ENCODE data around the gene SNORC. TPM values are rescaled to one million over a fixed set of nuclear protein-coding genes. Genes with fewer than 3 reads are reported as not detected.

Gene SNORC
- total and polyA plus RNA-seq, 8 donors: 0.76 to 13.2 (median 1.8) TPM

DNA sequence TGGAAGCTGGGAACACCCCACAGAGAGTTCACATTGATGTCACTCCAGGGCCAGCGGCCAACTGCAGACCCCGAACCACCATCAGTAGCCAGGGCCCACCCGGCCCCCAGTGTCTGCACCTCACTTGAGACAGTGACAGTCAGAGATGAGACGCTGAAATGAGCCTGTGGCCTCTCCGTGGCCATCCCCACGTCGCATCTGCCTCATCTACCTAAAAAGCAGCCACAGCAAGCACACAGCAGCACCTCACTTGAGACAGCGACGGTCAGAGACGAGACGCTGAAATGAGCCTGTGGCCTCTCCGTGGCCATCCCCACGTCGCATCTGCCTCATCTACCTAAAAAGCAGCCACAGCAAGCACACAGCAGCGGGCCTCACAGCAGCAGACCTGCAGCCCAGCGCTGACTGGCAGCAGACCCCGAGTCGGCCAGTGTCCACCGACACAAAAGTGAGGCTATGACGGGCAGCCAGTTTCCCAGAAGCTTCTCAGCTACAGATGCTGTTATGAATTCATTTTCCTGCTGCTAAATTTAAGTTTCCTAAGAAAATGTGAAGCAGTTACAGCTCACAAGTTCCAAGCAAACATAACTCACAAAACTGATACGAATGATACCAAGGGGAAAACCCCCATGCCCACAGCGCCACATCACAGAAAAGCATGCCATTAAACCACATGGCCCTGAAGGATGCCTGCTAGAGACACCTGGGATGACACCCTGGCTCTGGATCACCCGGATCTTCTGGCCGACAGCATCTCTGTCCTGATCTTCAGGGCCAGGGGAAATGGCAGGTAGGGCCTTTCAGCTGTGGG is 27.7 kb downstream of the SNORC start:
- intact Hi-C loops (cut with DNase I): no loop called here
- Histone ChIP-seq H3K4me1 (no peaks in the 10 kb centered on the region), H3K36me3 (no peaks in the 10 kb centered on the region), H3K9me3 (no peaks in the 10 kb centered on the region), H3K27ac (no peak overlapping the region), H3K27me3 (no peaks in the 10 kb centered on the region), H3K4me3 (no peak overlapping the region)
- ATAC-seq (no peak), FAIRE-seq (no peak), DNase-seq (no peak)
- TF ChIP-seq, protein P1, sequence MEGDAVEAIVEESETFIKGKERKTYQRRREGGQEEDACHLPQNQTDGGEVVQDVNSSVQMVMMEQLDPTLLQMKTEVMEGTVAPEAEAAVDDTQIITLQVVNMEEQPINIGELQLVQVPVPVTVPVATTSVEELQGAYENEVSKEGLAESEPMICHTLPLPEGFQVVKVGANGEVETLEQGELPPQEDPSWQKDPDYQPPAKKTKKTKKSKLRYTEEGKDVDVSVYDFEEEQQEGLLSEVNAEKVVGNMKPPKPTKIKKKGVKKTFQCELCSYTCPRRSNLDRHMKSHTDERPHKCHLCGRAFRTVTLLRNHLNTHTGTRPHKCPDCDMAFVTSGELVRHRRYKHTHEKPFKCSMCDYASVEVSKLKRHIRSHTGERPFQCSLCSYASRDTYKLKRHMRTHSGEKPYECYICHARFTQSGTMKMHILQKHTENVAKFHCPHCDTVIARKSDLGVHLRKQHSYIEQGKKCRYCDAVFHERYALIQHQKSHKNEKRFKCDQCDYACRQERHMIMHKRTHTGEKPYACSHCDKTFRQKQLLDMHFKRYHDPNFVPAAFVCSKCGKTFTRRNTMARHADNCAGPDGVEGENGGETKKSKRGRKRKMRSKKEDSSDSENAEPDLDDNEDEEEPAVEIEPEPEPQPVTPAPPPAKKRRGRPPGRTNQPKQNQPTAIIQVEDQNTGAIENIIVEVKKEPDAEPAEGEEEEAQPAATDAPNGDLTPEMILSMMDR (IDR thresholded peaks at IDR 0.05): no peak
- 92 to 94% methylated on average over 24 of the region's 24 CpGs for WGBS, 2 donors

DNA sequence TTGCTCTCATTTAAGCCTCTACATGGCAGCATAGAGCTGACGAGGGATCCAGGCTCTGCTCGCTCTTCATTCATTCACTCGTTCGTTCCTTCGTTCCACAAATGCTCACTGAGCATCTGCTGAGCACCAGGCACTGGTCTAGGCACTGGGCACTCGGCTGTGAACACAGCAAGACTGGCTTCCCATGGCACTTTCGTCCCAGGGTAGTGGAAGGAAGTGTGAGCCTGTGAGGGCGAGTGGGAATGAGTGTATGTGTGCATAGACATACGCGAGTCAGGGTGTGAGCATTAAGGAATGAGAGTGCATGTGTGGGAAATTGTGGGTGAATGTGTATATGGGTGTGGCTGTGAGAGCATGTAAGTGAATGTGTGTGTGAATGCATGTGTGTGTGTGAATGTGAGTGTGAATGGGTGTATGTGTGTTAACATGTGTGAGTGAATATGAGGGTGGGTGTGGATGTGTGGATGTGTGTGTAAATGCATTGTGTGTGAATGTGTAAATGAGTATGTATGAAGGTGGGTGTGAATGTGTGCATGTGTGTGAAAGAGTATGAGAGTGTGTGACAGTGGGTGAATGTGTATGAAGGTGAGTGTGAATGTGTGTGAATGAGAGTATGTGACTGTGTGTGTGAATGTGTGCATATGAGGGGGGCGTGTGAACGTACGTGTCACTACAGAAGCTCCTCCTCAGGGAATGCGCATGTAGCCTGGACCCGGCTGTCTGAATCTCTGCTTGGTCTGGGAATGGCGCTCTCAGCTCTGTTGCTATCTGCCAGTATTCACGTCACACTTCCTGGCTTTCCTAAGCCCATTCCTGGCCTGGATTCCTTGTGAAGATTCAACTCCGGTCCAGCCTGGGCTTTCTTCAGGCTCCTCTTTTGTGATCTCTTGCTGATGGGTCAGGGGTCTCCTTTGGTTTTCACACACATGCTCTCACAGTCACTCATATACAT is 28.8 kb downstream of the SNORC start:
- Histone ChIP-seq H3K27me3 (no peaks in the 10 kb centered on the region), H3K36me3 (no peaks in the 10 kb centered on the region), H3K27ac (no peak overlapping the region), H3K9me3 (no peaks in the 10 kb centered on the region), H3K4me1 (no peaks in the 10 kb centered on the region), H3K4me3 (no peak overlapping the region)
- TF ChIP-seq, protein P1 (IDR thresholded peaks at IDR 0.05): no peak
- DNase-seq (peak in 1 of 6 donors; percentile 14), FAIRE-seq (no peak), ATAC-seq (no peak)
- WGBS, 2 donors: 78 to 85% methylated on average over 18 of the region's 18 CpGs
- intact Hi-C loops (cut with DNase I): no loop called here

DNA sequence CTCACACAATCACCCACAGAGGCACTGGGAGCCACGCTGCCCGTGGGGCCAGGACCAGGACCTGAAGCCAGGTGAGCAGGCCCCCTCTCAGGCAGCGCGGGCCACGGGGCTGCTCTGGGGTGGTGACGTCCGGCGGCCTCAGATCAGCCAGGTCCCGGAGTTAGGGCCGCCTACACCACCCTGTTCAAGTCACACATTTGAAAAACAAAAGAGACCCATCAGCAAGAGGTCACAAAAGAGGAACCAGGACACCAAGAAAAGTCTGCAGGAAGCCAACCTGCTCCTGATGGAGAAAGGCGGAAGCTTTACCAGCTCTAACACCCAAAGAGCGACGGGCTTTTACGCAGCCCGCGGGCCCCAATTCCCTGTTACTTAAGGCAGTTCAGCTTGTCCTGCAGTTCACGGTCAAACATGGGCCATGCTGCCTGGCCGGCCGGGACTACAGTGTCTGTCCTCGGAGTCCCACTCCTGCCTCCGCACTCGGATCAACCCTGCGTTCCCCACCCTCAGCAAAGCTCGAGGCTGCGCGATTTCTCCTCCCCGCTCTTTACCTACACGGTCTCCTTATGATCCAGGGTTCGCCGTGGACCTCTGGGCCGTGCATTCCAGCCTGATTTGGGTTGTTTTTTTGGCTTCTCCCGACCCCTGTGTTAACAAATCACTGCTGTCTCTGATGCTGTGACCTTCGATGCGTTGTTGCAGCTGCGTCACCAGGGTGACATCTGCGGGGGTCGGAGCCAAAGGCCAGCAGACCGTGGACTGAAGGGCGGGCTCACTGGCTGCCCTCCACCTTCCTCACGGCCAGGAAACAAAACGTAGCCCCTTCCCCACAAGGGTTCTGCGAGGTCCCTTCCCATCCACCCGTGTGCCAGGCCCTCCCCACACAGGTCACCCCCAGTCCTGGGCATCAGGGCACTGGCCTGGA is 31.0 kb downstream of the SNORC start:
- intact Hi-C loops (cut with DNase I): no loop called here
- no peak overlapping the region for H3K27ac ChIP-seq
- no peaks in the 10 kb centered on the region for H3K4me1 ChIP-seq
- H3K4me3 ChIP-seq: no peak overlapping the region
- no peaks in the 10 kb centered on the region for H3K27me3 ChIP-seq
- DNase-seq (peak in 1 of 6 donors; percentile 46), ATAC-seq (no peak), FAIRE-seq (no peak)
- TF ChIP-seq, protein P1 (IDR thresholded peaks at IDR 0.05): no peak
- 78 to 79% methylated on average over 43 of the region's 43 CpGs for WGBS, 2 donors
- no peaks in the 10 kb centered on the region for H3K36me3 ChIP-seq
- no peaks in the 10 kb centered on the region for H3K9me3 ChIP-seq

DNA sequence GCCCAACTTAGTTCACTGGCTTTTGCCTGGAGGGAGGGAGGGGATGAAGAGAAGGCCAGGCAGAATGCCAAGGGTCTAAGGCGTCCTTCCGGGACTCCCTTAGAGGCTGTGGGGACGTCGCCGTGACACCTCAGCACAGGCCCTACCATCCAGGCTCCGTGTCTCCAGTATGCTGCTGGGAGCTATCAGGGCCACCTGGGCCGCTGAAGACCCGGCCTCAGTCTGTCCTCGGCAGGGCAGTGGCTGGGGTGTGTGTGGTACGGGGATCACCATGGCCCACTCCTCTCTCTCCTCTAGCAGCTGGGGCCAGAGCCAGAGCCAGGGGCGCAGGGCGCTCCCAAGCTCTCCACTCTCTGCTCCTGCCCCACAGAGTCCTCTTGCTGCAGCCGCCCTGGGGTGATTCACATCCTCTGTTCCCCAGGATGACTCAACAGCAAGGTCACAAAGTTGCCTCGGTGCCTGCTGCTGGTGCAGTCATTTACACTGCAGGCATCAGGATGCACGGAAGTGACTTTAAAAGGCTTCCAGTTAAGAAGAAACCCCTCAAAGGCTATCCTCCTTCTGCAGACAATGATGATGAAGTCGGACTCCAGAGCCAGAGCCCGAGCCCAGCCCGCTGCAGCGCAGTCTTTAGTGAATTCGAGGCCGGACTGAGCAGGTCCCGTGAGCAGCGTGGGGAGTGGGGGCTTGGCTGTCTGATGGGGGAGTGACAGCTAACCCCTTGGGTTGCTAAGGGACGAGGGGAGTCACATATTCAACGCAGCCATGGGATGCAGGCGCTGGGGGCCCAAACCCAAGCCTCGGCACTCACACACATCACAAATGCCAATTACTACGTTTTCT is 31.9 kb downstream of the SNORC start:
- WGBS, 2 donors: 85 to 86% methylated on average over 24 to 28 of the region's 28 CpGs
- peak in 1 of 6 donors; percentile 35 for DNase-seq
- TF ChIP-seq, protein P1 (IDR thresholded peaks at IDR 0.05): no peak
- H3K4me1 ChIP-seq: no peaks in the 10 kb centered on the region
- H3K27me3 ChIP-seq: no peaks in the 10 kb centered on the region
- peak in 1 of 4 donors; percentile 29 for ATAC-seq
- no peaks in the 10 kb centered on the region for H3K36me3 ChIP-seq
- H3K9me3 ChIP-seq: no peaks in the 10 kb centered on the region
- H3K4me3 ChIP-seq: no peak overlapping the region
- no peak overlapping the region for H3K27ac ChIP-seq
- FAIRE-seq: no peak
- intact Hi-C loops (cut with DNase I): no loop called here

Measured in pancreas (tissue), 10 donors.